Uterus (tissue), 4 donors: Measurements from ENCODE around the gene FBXO31. TPM values are rescaled to one million over a fixed set of nuclear protein-coding genes. Genes with fewer than 3 reads are reported as not detected.

ENCODE experiments used
- DNase-seq, 2 donors: peaks; one replicate each; pipeline ENCODE4 v3.0.0-alpha.2; 2019 to 2020
- H3K27ac ChIP-seq, 2 donors: fragments of 200-600 bp; sonication (generic); 1 replicate in 1 of 2; 2 replicates in 1 of 2; pipeline ENCODE4 v1.5.1; 2016 to 2018
- H3K27me3 ChIP-seq, 2 donors: fragments of 200-600 bp; sonication (generic); one replicate each; pipeline ENCODE4 v1.5.1; 2018 to 2019; ENCODE audit warnings: control low read depth in 1 of 2
- H3K36me3 ChIP-seq, 2 donors: fragments of 200-600 bp; sonication (generic); one replicate each; pipeline ENCODE4 v1.5.1; 2019; ENCODE audit warnings: control low read depth in 1 of 2
- H3K4me1 ChIP-seq, 2 donors: fragments of 200-600 bp; sonication (generic); one replicate each; pipeline ENCODE4 v1.5.1; 2018 to 2019; ENCODE audit warnings: control low read depth in 1 of 2
- H3K4me3 ChIP-seq, 2 donors: fragments of 200-600 bp; sonication (generic); 1 replicate in 1 of 2; 2 replicates in 1 of 2; pipeline ENCODE4 v1.5.1; 2018 to 2019; ENCODE audit warnings: mild to moderate bottlenecking in 1 of 2
- H3K9me3 ChIP-seq, 2 donors: fragments of 200-600 bp; sonication (generic); one replicate each; pipeline ENCODE4 v1.5.1; 2019; ENCODE audit warnings: control low read depth in 1 of 2
- CTCF ChIP-seq, 4 experiments: fragments of 200-600 bp in 2 of 4; fragments of 450-650 bp in 2 of 4; sonication (generic) in 2 of 4; IDR thresholded peaks; one replicate each; pipeline ENCODE4 v1.5.1; 2016 to 2019; ENCODE audit warnings: antibody characterized with exemption in 4 of 4, mild to moderate bottlenecking in 2 of 4, moderate library complexity in 1 of 4
- POLR2A ChIP-seq, 2 donors: fragments of 450-650 bp; IDR thresholded peaks; one replicate each; pipeline ENCODE4 v1.6.1; 2016; ENCODE audit warnings: antibody characterized with exemption in 2 of 2, mild to moderate bottlenecking in 1 of 2, moderate library complexity in 1 of 2
- intact Hi-C: fragments of 100-400 bp; cut with DNase I; formaldehyde crosslinking; loops from one replicate; pipeline ENCODE4 v1.15.1; 2023; ENCODE audit warnings: low total_unique reads
- total RNA-seq, 4 donors: library from RNA; depleted of rRNA in 3 of 4; stranded (reverse); fragments of >200 nt in 3 of 4; gene quantifications; one replicate each; pipeline versions ENCODE4 v1.1.0 to v1.2.4, GENCODE V29; 2014 to 2023
- donor health status: DM: yes; HTN: yes; CAD: no.

Gene FBXO31
- total RNA-seq, 4 donors from 2014 or later: 35.2 to 309 (median 74.8) TPM

GRCh38 chr16:87409153-87409552 lies 25.6 kb upstream of the FBXO31 start:
- H3K27me3 ChIP-seq: no peaks in the 10 kb centered on the region
- H3K27ac ChIP-seq: no peak overlapping the region
- DNase-seq: no peak
- no peaks in the 10 kb centered on the region for H3K4me1 ChIP-seq
- no peak overlapping the region for H3K4me3 ChIP-seq
- no peaks in the 10 kb centered on the region for H3K36me3 ChIP-seq
- TF ChIP-seq POLR2A (IDR thresholded peaks at IDR 0.05): no peak
- TF ChIP-seq CTCF (IDR thresholded peaks at IDR 0.05): no peak
- no peaks in the 10 kb centered on the region for H3K9me3 ChIP-seq
- intact Hi-C loops: no loop called here

GRCh38 chr16:87407511-87408112 lies 24.0 kb upstream of the FBXO31 start:
- no peaks in the 10 kb centered on the region for H3K9me3 ChIP-seq
- H3K4me3 ChIP-seq: no peak overlapping the region
- DNase-seq: peak in 1 of 2 donors; percentile 75
- TF ChIP-seq CTCF (IDR thresholded peaks at IDR 0.05) (no peak), POLR2A (IDR thresholded peaks at IDR 0.05) (no peak)
- no peaks in the 10 kb centered on the region for H3K27me3 ChIP-seq
- H3K27ac ChIP-seq: peak overlapping the region; percentile 9 to 53
- no peaks in the 10 kb centered on the region for H3K36me3 ChIP-seq
- intact Hi-C loops: no loop called here
- H3K4me1 ChIP-seq: no peaks in the 10 kb centered on the region

GRCh38 chr16:87406495-87407088 lies 23.0 kb upstream of the FBXO31 start:
- intact Hi-C loops: no loop called here
- no peaks in the 10 kb centered on the region for H3K27me3 ChIP-seq
- DNase-seq: no peak
- no peaks in the 10 kb centered on the region for H3K4me1 ChIP-seq
- TF ChIP-seq CTCF (IDR thresholded peaks at IDR 0.05): no peak
- no peak for TF ChIP-seq POLR2A (IDR thresholded peaks at IDR 0.05)
- no peak overlapping the region for H3K4me3 ChIP-seq
- no peaks in the 10 kb centered on the region for H3K36me3 ChIP-seq
- H3K9me3 ChIP-seq: no peaks in the 10 kb centered on the region
- peak overlapping the region in 1 of 2 donors; percentile 53 for H3K27ac ChIP-seq

- Histone ChIP-seq H3K4me3 (no peak overlapping the region), H3K27ac (no peak overlapping the region), H3K36me3 (no peaks in the 10 kb centered on the region), H3K4me1 (no peaks in the 10 kb centered on the region), H3K27me3 (no peaks in the 10 kb centered on the region), H3K9me3 (no peaks in the 10 kb centered on the region)
- intact Hi-C loops: no loop called here
- no peak for DNase-seq
- TF ChIP-seq CTCF (IDR thresholded peaks at IDR 0.05) (no peak), POLR2A (IDR thresholded peaks at IDR 0.05) (no peak)
Measured at GRCh38 chr16:87404764-87405625, 21.4 kb upstream of the FBXO31 start.
